K562 (cell line): ENCODE measurements around the gene ROR2. TPM values are rescaled to one million over a fixed set of nuclear protein-coding genes. Genes with fewer than 3 reads are reported as not detected.

Source experiments
- ATAC-seq: fragments of 200-7000 bp; cut with Tn5 transposase; 3 replicates; pipeline ENCODE4 v1.9.1; 2020; ENCODE audit warnings: moderate library complexity
- BruUV-seq: library from RNA; stranded (reverse); fragments of 400-500 nt; replicated peaks from 2 replicates; lab custom pipeline; 2021; lab: Mats Ljungman, UMichigan
- CTCF ChIA-PET: fragments of 300-600 bp; formaldehyde crosslinking; extraction: SDS; loops from one replicate; lab custom pipeline; 2021; ENCODE audit warnings: low intra/inter-chr PET ratio; lab: Yijun Ruan, JAX
- POLR2A ChIA-PET: fragments of 300-600, 350-650 bp; sonication (Branson Sonifier 250); formaldehyde crosslinking; extraction: SDS; loops from one replicate; lab custom pipeline; 2021; ENCODE audit warnings: antibody characterized with exemption, inconsistent platforms; lab: Yijun Ruan, JAX
- DNase-seq, 4 experiments: peaks; one replicate each; pipeline versions ENCODE4 v3.0.0 to v3.0.0-alpha.2; 2011 to 2018; ENCODE audit warnings: low spot score in 3 of 4, mixed read lengths in 3 of 4; ENCODE audit errors: extremely low read depth in 1 of 4
- FAIRE-seq: peaks from 2 replicates; lab custom pipeline; 2011; peaks lifted over from hg19 to GRCh38; lab: Jason Lieb, UNC
- H2AFZ ChIP-seq: 2 replicates; pipeline ENCODE4 v1.6.0; 2011; ENCODE audit warnings: low read depth, low read length, control low read depth, inconsistent platforms
- H3K27ac ChIP-seq: fragments of 200-600 bp; 3 replicates; pipeline ENCODE4 v1.8.0; 2011; ENCODE audit warnings: low read depth, mild to moderate bottlenecking, control low read depth, inconsistent platforms, low read length, moderate library complexity, mixed read lengths; ENCODE audit errors: extremely low read depth
- H3K27me3 ChIP-seq, 2 experiments: fragments of 300-600 bp in 1 of 2; 2 replicates in 1 of 2; 3 replicates in 1 of 2; pipeline versions ENCODE4 v1.6.0 to v1.8.0; 2011; ENCODE audit warnings: inconsistent platforms in 2 of 2, low read length in 2 of 2, mild to moderate bottlenecking in 1 of 2, mixed read lengths in 1 of 2, moderate library complexity in 1 of 2; ENCODE audit not compliant: control insufficient read depth in 2 of 2, insufficient read depth in 2 of 2
- H3K36me3 ChIP-seq: fragments of 300-600 bp; 3 replicates; pipeline ENCODE4 v1.8.0; 2011; ENCODE audit warnings: mild to moderate bottlenecking, low read length, inconsistent platforms; ENCODE audit not compliant: control insufficient read depth, insufficient read depth
- H3K4me1 ChIP-seq, 2 experiments: fragments of 200-600 bp in 1 of 2; replicated peaks in 1 of 2; 2 replicates in 1 of 2; 3 replicates in 1 of 2; pipeline versions ENCODE4 v1.5.1 to v1.8.0; 2011; ENCODE audit warnings: inconsistent platforms in 2 of 2, low read length in 2 of 2, mild to moderate bottlenecking in 1 of 2, mixed read lengths in 1 of 2, moderate library complexity in 1 of 2; ENCODE audit not compliant: control insufficient read depth in 2 of 2, insufficient read depth in 2 of 2
- H3K4me2 ChIP-seq: 2 replicates; pipeline ENCODE4 v1.6.1; 2011; ENCODE audit warnings: low read length, control low read depth, inconsistent platforms, mixed read lengths; ENCODE audit not compliant: insufficient read depth
- H3K4me3 ChIP-seq: fragments of 200-600 bp; sonication (generic), shearing (Covaris generic); 2 replicates; pipeline ENCODE4 v1.5.1; 2016; ENCODE audit warnings: control low read depth, inconsistent platforms
- H3K79me2 ChIP-seq: fragments of 200-600 bp; 3 replicates; pipeline ENCODE4 v1.8.0; 2011; ENCODE audit warnings: low read length, inconsistent platforms; ENCODE audit not compliant: control insufficient read depth, insufficient read depth
- H3K9ac ChIP-seq, 2 experiments: 2 replicates each; pipeline versions ENCODE4 v1.6.0 to v1.6.1; 2011; ENCODE audit warnings: low read depth in 2 of 2, low read length in 2 of 2, control low read depth in 1 of 2, inconsistent platforms in 1 of 2, mild to moderate bottlenecking in 1 of 2, mixed read lengths in 1 of 2; ENCODE audit not compliant: insufficient read depth in 1 of 2
- H3K9me1 ChIP-seq: one replicate; pipeline ENCODE4 v1.6.0; 2011; ENCODE audit warnings: inconsistent platforms, mild to moderate bottlenecking, low read length, moderate library complexity; ENCODE audit not compliant: control insufficient read depth, insufficient read depth
- H3K9me3 ChIP-seq: replicated peaks from 2 replicates; pipeline ENCODE4 v1.5.1; 2011; ENCODE audit warnings: low read depth, low read length, inconsistent platforms; ENCODE audit not compliant: control insufficient read depth, insufficient read depth
- H4K20me1 ChIP-seq: replicated peaks from 2 replicates; pipeline ENCODE4 v1.6.1; 2011; ENCODE audit warnings: low read length, inconsistent platforms, mixed read lengths; ENCODE audit not compliant: control insufficient read depth, insufficient read depth
- ERF ChIP-seq: fragments of 450-650 bp; formaldehyde crosslinking; IDR thresholded peaks from 2 replicates; pipeline ENCODE4 v1.4.0; 2020; ENCODE audit warnings: mild to moderate bottlenecking, mixed read lengths
- FOXA3 ChIP-seq, 2 experiments: fragments of 450-650 bp in 1 of 2; sonication (generic) in 1 of 2; formaldehyde crosslinking; IDR thresholded peaks in 1 of 2; conservative IDR thresholded peaks in 1 of 2; 2 replicates each; pipeline versions ENCODE4 v1.4.0 to v1.8.0; 2020 to 2022; ENCODE audit warnings: mild to moderate bottlenecking in 2 of 2, missing genetic modification reagents in 1 of 2
- MAZ ChIP-seq, 2 experiments: fragments of 450-650 bp in 1 of 2; sonication (generic) in 1 of 2; formaldehyde crosslinking; IDR thresholded peaks in 1 of 2; conservative IDR thresholded peaks in 1 of 2; 2 replicates each; pipeline versions ENCODE4 v1.4.0 to v1.5.0; 2020; ENCODE audit warnings: mild to moderate bottlenecking in 1 of 2, missing genetic modification reagents in 1 of 2
- NR2C2 ChIP-seq, 2 experiments: fragments of 200-800 bp in 1 of 2; sonication (Bioruptor generic) in 1 of 2; sonication (generic) in 1 of 2; formaldehyde crosslinking in 1 of 2; IDR thresholded peaks; 2 replicates each; pipeline versions ENCODE4 v1.6.1 to v1.8.0; 2016 to 2022; ENCODE audit warnings: mild to moderate bottlenecking in 1 of 2, missing compliant biosample characterization in 1 of 2, missing genetic modification characterization in 1 of 2, missing genetic modification reagents in 1 of 2
- TAF1 ChIP-seq: IDR thresholded peaks from 2 replicates; pipeline ENCODE4 v1.6.1; 2011; ENCODE audit warnings: mild to moderate bottlenecking, low read length, moderate library complexity; ENCODE audit not compliant: insufficient read depth, control insufficient read depth, severe bottlenecking; ENCODE audit errors: extremely low read depth
- U2AF1 ChIP-seq: fragments of 200-400 bp; formaldehyde crosslinking; optimal IDR thresholded peaks from 2 replicates; pipeline ENCODE3; 2017; ENCODE audit warnings: mild to moderate bottlenecking, low read depth, low read length, moderate library complexity
- ZNF76 ChIP-seq: fragments of 250-450 bp; sonication (Bioruptor Pico); IDR thresholded peaks from 2 replicates; pipeline ENCODE4 v1.4.0; 2020; ENCODE audit warnings: mild to moderate bottlenecking, moderate library complexity, borderline replicate concordance
- WGBS: fragments of 100-300 bp; shearing (Covaris generic); methylation state at CpG from one replicate; pipeline ENCODE4 v1.1.6; 2016; ENCODE audit warnings: low coverage, mixed read lengths; ENCODE audit not compliant: insufficient coverage; ENCODE audit errors: missing lambda C conversion rate; 5-methylcytosine and 5-hydroxymethylcytosine counted together
- in situ Hi-C: fragments of 300-500 bp; cut with MboI; formaldehyde crosslinking; loops from 4 replicates; pipeline ENCODE4 v1.15.0; 2018; ENCODE audit warnings: inconsistent platforms, mixed read lengths
- intact Hi-C: fragments of 100-400 bp; cut with micrococcal nuclease; formaldehyde crosslinking; loops from 2 replicates; pipeline ENCODE4 v1.14.2; 2022
- polyA plus RNA-seq, 8 experiments: library from polyadenylated mRNA; depleted of rRNA in 4 of 8; stranded (reverse) in 5 of 8; unstranded in 3 of 8; fragments of >200 nt; fragmentation: Nextera tagmentation in 2 of 8; fragmentation: Illumina TruSeq in 1 of 8; extraction: Ambion mirVana in 2 of 8; extraction: Trizol in 1 of 8; gene quantifications; 2 replicates each; pipeline versions ENCODE4 v1.2.1 to v1.2.3, GENCODE V29; 2011 to 2014; ENCODE audit warnings: inconsistent platforms in 1 of 8, missing spikeins in 1 of 8
- total RNA-seq, 7 experiments: library from RNA; depleted of rRNA in 6 of 7; stranded (reverse); fragments of >200 nt in 6 of 7; fragmentation: Illumina TruSeq in 2 of 7; extraction: Trizol in 2 of 7; gene quantifications; 2 replicates each; pipeline versions ENCODE4 v1.2.1 to v1.2.3, GENCODE V29; 2011 to 2021; ENCODE audit warnings: low replicate concordance in 1 of 7
- TF ChIP-seq, protein P1 (sequence below), 3 experiments: fragments of 200-800 bp in 1 of 3; fragments of 250-450 bp in 1 of 3; fragments of 450-650 bp in 1 of 3; sonication (Bioruptor Pico) in 1 of 3; sonication (Bioruptor generic) in 1 of 3; formaldehyde crosslinking in 1 of 3; IDR thresholded peaks; 2 replicates each; pipeline versions ENCODE4 v1.6.1 to v1.8.0; 2016 to 2022; ENCODE audit warnings: mild to moderate bottlenecking in 2 of 3, missing genetic modification characterization in 2 of 3, missing compliant biosample characterization in 1 of 3, moderate library complexity in 1 of 3

Gene ROR2
- total and polyA plus RNA-seq, 9 of the 15 experiments (the other 6 are each of a cell fraction or from before 2014, with no cell fraction given): 5.6 to 33.8 (median 15.3) TPM

DNA sequence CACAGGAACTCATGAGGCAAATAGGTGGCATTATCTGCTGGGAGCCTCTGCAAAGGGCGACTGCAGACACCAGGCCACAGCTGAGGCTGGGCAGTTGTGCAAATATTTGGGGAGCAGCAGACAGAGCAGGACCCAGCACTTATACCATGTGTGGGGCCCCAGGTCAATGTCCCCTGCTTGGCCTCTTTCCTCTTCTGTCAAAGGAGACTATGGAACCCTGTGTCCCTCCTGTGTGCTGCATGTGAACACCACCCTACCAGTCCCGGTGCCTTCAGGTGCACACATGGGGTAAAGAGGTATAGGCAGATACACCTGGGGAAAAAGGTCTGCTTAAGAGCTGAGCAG is 50.8 kb downstream of the ROR2 start:
- BruUV-seq: no TSS peak
- peaks cover 68 to 79% of the 10 kb centered on the region in 2 experiments for H3K4me1 ChIP-seq
- CTCF ChIA-PET: no interaction called here
- POLR2A ChIA-PET: interaction anchor here (0.6 to 1.7 kb wide), 3 partner anchors 9 to 14 kb away, joined by 3 to 5 read pairs (median 3); no protein-coding TSS in a partner anchor
- no peaks in the 10 kb centered on the region for H3K9me3 ChIP-seq
- no peaks in the 10 kb centered on the region for H3K9me1 ChIP-seq
- H3K4me2 ChIP-seq: peak overlapping the region; percentile 85
- H2AFZ ChIP-seq: peak overlapping the region; percentile 12; the same call in 1 of the 2 replicates
- intact Hi-C loops: no loop called here
- in situ Hi-C loops: no loop called here
- FAIRE-seq (no peak), DNase-seq (no peak), ATAC-seq (peak; percentile 2; the same call in 2 of the 3 replicates)
- peak overlapping the region; percentile 52 to 89 for H3K9ac ChIP-seq
- H4K20me1 ChIP-seq: no peaks in the 10 kb centered on the region
- 10% methylated on average over 2 of the region's 2 CpGs for WGBS
- H3K27me3 ChIP-seq: no peaks in the 10 kb centered on the region
- peaks cover 96% of the 10 kb centered on the region for H3K79me2 ChIP-seq
- no peak overlapping the region; the same call in 1 of the 2 replicates for H3K4me3 ChIP-seq
- H3K36me3 ChIP-seq: peaks cover 13% of the 10 kb centered on the region; the same call in 2 of the 3 replicates
- peak overlapping the region; percentile 88 for H3K27ac ChIP-seq
- TF ChIP-seq NR2C2 (CRISPR knock-in tag; IDR thresholded peaks at IDR 0.05) (no peak), NR2C2 (tag; IDR thresholded peaks at IDR 0.05) (peak; percentile 63; the same call in 1 of the 2 replicates), U2AF1 (no peak), ZNF76 (peak; percentile 13; the same call in 1 of the 2 replicates), TAF1 (peak; percentile 4), ERF (CRISPR knock-in tag) (0 out of 2 replicates have a peak, but pooled peaks have one; percentile 8), MAZ (CRISPR knock-in tag; conservative IDR thresholded peaks at IDR 0.05 in 1 of 2, IDR thresholded peaks at IDR 0.05 in 1 of 2) (0 out of 4 replicates have a peak, but pooled peaks of 1 of the 2 experiments have one; percentile 0), FOXA3 (CRISPR knock-in tag; conservative IDR thresholded peaks at IDR 0.05 in 1 of 2, IDR thresholded peaks at IDR 0.05 in 1 of 2) (0 out of 4 replicates have a peak, but pooled peaks of 1 of the 2 experiments have one; percentile 0)
- TF ChIP-seq, protein P1, sequence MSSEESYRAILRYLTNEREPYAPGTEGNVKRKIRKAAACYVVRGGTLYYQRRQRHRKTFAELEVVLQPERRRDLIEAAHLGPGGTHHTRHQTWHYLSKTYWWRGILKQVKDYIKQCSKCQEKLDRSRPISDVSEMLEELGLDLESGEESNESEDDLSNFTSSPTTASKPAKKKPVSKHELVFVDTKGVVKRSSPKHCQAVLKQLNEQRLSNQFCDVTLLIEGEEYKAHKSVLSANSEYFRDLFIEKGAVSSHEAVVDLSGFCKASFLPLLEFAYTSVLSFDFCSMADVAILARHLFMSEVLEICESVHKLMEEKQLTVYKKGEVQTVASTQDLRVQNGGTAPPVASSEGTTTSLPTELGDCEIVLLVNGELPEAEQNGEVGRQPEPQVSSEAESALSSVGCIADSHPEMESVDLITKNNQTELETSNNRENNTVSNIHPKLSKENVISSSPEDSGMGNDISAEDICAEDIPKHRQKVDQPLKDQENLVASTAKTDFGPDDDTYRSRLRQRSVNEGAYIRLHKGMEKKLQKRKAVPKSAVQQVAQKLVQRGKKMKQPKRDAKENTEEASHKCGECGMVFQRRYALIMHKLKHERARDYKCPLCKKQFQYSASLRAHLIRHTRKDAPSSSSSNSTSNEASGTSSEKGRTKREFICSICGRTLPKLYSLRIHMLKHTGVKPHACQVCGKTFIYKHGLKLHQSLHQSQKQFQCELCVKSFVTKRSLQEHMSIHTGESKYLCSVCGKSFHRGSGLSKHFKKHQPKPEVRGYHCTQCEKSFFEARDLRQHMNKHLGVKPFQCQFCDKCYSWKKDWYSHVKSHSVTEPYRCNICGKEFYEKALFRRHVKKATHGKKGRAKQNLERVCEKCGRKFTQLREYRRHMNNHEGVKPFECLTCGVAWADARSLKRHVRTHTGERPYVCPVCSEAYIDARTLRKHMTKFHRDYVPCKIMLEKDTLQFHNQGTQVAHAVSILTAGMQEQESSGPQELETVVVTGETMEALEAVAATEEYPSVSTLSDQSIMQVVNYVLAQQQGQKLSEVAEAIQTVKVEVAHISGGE (CRISPR knock-in tag; IDR thresholded peaks at IDR 0.05): 0 out of 6 replicates have a peak, but pooled peaks of 1 of the 3 experiments have one; percentile 32
